Liver (tissue), 3 donors: ENCODE measurements around the gene DNAJA3.

Experiments used
- EGR1 ChIP-seq, 2 donors: IDR thresholded peaks; 2 replicates each; pipeline ENCODE4 v1.6.1; 2016 to 2018; ENCODE audit warnings: antibody characterized with exemption in 2 of 2, low read depth in 2 of 2
- RAD21 ChIP-seq, 2 donors: IDR thresholded peaks; 2 replicates each; pipeline ENCODE4 v1.6.1; 2016; ENCODE audit warnings: antibody characterized with exemption in 2 of 2, mild to moderate bottlenecking in 2 of 2
- RXRA ChIP-seq, 2 donors: IDR thresholded peaks; 2 replicates each; pipeline ENCODE4 v1.6.1; 2017 to 2018; ENCODE audit warnings: antibody characterized with exemption in 2 of 2, mild to moderate bottlenecking in 1 of 2
- TAF1 ChIP-seq: conservative IDR thresholded peaks from 2 replicates; pipeline ENCODE4 v1.6.1; 2016; ENCODE audit warnings: antibody characterized with exemption, mild to moderate bottlenecking
- YY1 ChIP-seq: IDR thresholded peaks from 2 replicates; pipeline ENCODE4 v1.6.1; 2016; ENCODE audit warnings: antibody characterized with exemption, mild to moderate bottlenecking
- TF ChIP-seq, protein P1 (sequence below): fragments of 150-350 bp; IDR thresholded peaks from 2 replicates; pipeline ENCODE4 v1.5.1; 2017; ENCODE audit warnings: improper control_type of control experiment, low read depth, low read length; ENCODE audit not compliant: missing input control
- TF ChIP-seq, protein P2 (sequence below): IDR thresholded peaks from 2 replicates; pipeline ENCODE4 v1.6.1; 2016; ENCODE audit warnings: antibody characterized with exemption
- TF ChIP-seq, protein P3 (sequence below): IDR thresholded peaks from 2 replicates; pipeline ENCODE4 v1.6.1; 2016; ENCODE audit warnings: antibody characterized with exemption, mild to moderate bottlenecking
- donor health status: healthy.
- donor health status: healthy.

DNA sequence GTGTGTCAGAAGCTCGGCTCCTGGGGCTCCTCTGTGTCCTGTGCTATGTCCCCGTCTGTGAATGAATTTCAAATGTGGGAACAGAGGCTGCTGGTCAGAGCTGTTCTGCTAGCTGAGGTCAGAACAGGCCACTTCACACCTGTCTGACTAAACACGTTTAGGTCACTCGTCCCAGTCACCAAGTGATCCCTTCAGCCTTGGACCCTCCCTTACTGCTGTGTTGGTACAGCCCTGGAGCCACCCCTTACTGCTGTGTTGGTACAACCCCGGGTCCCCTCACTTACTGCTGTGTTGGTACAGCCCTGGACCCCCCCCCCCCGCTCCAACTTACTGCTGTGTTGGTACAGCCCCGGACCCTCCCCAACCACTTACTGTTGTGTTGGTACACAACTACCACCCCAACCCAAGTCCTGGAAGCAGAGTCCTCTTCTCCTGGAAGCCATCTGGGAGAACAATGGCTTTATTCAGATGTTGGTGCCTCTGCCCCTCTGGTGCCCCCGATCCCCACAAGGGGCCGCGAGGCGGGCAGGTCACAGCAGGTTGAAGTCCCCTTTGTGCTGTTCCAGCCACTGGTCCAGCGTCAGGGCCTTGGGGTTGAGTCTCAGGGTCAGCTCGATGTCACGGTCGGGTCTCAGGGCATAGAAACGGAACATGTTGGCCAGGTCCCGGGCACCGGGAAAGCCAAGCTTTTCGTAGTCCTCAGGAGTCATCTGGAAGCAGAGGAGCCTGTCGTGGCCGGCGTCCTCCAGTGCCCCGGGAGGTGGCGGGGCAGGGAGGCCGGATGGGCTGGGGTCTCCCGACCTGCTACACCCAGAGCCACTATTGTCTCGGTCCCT is 35.8 kb downstream of the DNAJA3 start:
- TF ChIP-seq, protein P1, sequence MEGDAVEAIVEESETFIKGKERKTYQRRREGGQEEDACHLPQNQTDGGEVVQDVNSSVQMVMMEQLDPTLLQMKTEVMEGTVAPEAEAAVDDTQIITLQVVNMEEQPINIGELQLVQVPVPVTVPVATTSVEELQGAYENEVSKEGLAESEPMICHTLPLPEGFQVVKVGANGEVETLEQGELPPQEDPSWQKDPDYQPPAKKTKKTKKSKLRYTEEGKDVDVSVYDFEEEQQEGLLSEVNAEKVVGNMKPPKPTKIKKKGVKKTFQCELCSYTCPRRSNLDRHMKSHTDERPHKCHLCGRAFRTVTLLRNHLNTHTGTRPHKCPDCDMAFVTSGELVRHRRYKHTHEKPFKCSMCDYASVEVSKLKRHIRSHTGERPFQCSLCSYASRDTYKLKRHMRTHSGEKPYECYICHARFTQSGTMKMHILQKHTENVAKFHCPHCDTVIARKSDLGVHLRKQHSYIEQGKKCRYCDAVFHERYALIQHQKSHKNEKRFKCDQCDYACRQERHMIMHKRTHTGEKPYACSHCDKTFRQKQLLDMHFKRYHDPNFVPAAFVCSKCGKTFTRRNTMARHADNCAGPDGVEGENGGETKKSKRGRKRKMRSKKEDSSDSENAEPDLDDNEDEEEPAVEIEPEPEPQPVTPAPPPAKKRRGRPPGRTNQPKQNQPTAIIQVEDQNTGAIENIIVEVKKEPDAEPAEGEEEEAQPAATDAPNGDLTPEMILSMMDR, result no peak
- TF ChIP-seq YY1 (no peak), TAF1 (no peak), RAD21 (IDR thresholded peaks at IDR 0.05) (no peak), EGR1 (IDR thresholded peaks at IDR 0.05; ENCODE audit: low read depth in 2 of 2) (no peak), RXRA (IDR thresholded peaks at IDR 0.05) (no peak)
- TF ChIP-seq, protein P2, sequence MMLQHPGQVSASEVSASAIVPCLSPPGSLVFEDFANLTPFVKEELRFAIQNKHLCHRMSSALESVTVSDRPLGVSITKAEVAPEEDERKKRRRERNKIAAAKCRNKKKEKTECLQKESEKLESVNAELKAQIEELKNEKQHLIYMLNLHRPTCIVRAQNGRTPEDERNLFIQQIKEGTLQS, result no peak
- TF ChIP-seq, protein P3, sequence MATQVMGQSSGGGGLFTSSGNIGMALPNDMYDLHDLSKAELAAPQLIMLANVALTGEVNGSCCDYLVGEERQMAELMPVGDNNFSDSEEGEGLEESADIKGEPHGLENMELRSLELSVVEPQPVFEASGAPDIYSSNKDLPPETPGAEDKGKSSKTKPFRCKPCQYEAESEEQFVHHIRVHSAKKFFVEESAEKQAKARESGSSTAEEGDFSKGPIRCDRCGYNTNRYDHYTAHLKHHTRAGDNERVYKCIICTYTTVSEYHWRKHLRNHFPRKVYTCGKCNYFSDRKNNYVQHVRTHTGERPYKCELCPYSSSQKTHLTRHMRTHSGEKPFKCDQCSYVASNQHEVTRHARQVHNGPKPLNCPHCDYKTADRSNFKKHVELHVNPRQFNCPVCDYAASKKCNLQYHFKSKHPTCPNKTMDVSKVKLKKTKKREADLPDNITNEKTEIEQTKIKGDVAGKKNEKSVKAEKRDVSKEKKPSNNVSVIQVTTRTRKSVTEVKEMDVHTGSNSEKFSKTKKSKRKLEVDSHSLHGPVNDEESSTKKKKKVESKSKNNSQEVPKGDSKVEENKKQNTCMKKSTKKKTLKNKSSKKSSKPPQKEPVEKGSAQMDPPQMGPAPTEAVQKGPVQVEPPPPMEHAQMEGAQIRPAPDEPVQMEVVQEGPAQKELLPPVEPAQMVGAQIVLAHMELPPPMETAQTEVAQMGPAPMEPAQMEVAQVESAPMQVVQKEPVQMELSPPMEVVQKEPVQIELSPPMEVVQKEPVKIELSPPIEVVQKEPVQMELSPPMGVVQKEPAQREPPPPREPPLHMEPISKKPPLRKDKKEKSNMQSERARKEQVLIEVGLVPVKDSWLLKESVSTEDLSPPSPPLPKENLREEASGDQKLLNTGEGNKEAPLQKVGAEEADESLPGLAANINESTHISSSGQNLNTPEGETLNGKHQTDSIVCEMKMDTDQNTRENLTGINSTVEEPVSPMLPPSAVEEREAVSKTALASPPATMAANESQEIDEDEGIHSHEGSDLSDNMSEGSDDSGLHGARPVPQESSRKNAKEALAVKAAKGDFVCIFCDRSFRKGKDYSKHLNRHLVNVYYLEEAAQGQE, result no peak
